Stomach (tissue), 4 donors: ENCODE results near the gene CCNI.

Source experiments
- CTCF ChIP-seq, 7 experiments: fragments of 450-650 bp in 4 of 7; fragments of 200-600 bp in 3 of 7; sonication (generic) in 3 of 7; IDR thresholded peaks; one replicate each; pipeline ENCODE4 v1.5.1; 2016 to 2019; ENCODE audit warnings: antibody characterized with exemption in 7 of 7, control low read depth in 2 of 7, mild to moderate bottlenecking in 1 of 7
- POLR2AphosphoS5 ChIP-seq, 3 donors: sonication (generic); formaldehyde crosslinking; IDR thresholded peaks; one replicate each; pipeline ENCODE4 v1.6.1; 2016; ENCODE audit warnings: antibody characterized with exemption in 3 of 3

GRCh38 chr4:76997532-76997931 is 78.3 kb downstream of the CCNI start:
- no peak for TF ChIP-seq CTCF (IDR thresholded peaks at IDR 0.05)
- TF ChIP-seq POLR2AphosphoS5 (IDR thresholded peaks at IDR 0.05): no peak
